Neutrophil (primary cell): Measurements from ENCODE around the gene GLRX5.

Experiments
- H3K27ac ChIP-seq: fragments of 200-600 bp; sonication (generic); 2 replicates; pipeline ENCODE4 v1.5.1; 2016; ENCODE audit warnings: mild to moderate bottlenecking, moderate library complexity
- H3K27me3 ChIP-seq: fragments of 200-600 bp; sonication (generic); 2 replicates; pipeline ENCODE4 v1.6.0; 2016; ENCODE audit warnings: mild to moderate bottlenecking
- H3K36me3 ChIP-seq: fragments of 200-600 bp; sonication (generic); 2 replicates; pipeline ENCODE4 v1.5.1; 2017
- H3K4me1 ChIP-seq, 2 experiments: fragments of 200-600 bp in 1 of 2; sonication (generic) in 1 of 2; 1 replicate in 1 of 2; 2 replicates in 1 of 2; pipeline versions ENCODE4 v1.5.1 to v1.6.1; 2013 to 2016; ENCODE audit warnings: low read depth in 1 of 2, low read length in 1 of 2, mild to moderate bottlenecking in 1 of 2, moderate library complexity in 1 of 2; ENCODE audit not compliant: control insufficient read depth in 1 of 2, insufficient read depth in 1 of 2
- H3K4me3 ChIP-seq, 2 experiments: fragments of 200-600 bp in 1 of 2; sonication (generic) in 1 of 2; 1 replicate in 1 of 2; 2 replicates in 1 of 2; pipeline ENCODE4 v1.5.1; 2013 to 2016; ENCODE audit warnings: low read depth in 1 of 2, low read length in 1 of 2, mild to moderate bottlenecking in 1 of 2, moderate library complexity in 1 of 2
- H3K9me3 ChIP-seq: fragments of 200-600 bp; sonication (generic); 2 replicates; pipeline ENCODE4 v1.5.1; 2016
- TF ChIP-seq, protein P1 (sequence below): fragments of 200-600 bp; sonication (generic); IDR thresholded peaks from 2 replicates; pipeline ENCODE4 v1.5.1; 2016; ENCODE audit warnings: antibody characterized with exemption

Gene GLRX5

DNA sequence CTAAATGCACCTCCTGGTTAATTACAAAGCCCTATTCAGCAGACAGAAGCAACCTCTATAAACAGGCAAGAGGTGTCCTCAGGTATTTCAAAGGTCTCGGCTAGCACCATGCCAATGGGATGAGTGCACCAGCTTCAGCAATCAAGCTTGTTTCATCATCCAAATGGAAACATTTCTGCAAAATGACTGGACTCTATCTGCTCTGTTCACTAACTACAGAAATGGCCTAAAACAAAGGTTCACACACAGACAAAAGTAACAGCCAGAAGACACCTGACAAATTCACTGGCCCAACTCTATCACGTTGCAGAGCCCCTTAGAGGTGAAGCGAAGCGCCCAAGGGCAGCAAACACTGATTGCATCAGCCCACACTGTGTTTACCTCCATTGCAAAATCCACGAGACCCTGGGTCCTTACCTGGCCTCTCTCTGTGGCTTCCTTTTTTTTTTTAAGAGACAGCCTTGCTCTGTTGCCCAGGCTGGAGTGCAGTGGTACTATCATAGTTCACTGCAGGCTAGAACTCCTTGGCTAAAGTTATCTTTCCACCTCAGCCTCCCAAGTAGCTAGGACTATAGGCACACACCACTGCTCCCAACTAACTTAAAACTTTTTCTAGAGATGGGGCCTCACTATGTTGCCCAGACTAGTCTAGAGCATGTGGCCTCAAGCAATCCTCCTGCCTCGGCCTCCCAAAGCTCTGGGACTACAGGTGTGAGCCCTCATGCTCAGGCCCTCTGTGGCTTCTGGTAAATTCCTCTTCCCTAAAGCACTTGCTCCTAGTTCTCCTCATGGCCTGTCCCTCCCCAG is 9.9 kb upstream of the GLRX5 start:
- H3K9me3 ChIP-seq = no peaks in the 10 kb centered on the region
- peak overlapping the region; percentile 84 for H3K27ac ChIP-seq
- TF ChIP-seq, protein P1, sequence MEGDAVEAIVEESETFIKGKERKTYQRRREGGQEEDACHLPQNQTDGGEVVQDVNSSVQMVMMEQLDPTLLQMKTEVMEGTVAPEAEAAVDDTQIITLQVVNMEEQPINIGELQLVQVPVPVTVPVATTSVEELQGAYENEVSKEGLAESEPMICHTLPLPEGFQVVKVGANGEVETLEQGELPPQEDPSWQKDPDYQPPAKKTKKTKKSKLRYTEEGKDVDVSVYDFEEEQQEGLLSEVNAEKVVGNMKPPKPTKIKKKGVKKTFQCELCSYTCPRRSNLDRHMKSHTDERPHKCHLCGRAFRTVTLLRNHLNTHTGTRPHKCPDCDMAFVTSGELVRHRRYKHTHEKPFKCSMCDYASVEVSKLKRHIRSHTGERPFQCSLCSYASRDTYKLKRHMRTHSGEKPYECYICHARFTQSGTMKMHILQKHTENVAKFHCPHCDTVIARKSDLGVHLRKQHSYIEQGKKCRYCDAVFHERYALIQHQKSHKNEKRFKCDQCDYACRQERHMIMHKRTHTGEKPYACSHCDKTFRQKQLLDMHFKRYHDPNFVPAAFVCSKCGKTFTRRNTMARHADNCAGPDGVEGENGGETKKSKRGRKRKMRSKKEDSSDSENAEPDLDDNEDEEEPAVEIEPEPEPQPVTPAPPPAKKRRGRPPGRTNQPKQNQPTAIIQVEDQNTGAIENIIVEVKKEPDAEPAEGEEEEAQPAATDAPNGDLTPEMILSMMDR = no peak
- H3K27me3 ChIP-seq = no peaks in the 10 kb centered on the region
- peak overlapping the region; percentile 28 to 40 for H3K4me3 ChIP-seq
- peaks cover 63 to 76% of the 10 kb centered on the region in 2 experiments for H3K4me1 ChIP-seq
- no peaks in the 10 kb centered on the region for H3K36me3 ChIP-seq

DNA sequence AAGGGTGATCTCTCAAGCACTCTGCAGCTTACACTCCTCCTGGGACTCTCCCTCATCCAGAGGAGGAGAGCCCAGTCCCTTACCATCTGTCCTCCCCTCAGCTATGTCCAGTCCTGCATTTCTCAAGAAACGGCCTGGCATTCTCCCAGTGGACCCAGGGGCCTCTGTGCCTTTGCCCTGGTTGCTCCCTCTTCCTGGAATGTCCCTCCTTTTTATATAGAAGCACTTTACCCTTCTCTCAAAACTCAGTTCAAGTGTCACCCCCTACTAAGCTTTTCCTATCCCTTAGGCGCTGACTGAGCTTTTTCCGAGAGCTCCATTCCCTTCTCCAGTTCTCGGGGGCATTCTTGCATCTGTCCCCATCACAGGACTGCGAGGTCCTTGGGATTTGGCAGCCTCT is 8.9 kb upstream of the GLRX5 start:
- Histone ChIP-seq H3K27ac (peak overlapping the region; percentile 84), H3K36me3 (no peaks in the 10 kb centered on the region)

DNA sequence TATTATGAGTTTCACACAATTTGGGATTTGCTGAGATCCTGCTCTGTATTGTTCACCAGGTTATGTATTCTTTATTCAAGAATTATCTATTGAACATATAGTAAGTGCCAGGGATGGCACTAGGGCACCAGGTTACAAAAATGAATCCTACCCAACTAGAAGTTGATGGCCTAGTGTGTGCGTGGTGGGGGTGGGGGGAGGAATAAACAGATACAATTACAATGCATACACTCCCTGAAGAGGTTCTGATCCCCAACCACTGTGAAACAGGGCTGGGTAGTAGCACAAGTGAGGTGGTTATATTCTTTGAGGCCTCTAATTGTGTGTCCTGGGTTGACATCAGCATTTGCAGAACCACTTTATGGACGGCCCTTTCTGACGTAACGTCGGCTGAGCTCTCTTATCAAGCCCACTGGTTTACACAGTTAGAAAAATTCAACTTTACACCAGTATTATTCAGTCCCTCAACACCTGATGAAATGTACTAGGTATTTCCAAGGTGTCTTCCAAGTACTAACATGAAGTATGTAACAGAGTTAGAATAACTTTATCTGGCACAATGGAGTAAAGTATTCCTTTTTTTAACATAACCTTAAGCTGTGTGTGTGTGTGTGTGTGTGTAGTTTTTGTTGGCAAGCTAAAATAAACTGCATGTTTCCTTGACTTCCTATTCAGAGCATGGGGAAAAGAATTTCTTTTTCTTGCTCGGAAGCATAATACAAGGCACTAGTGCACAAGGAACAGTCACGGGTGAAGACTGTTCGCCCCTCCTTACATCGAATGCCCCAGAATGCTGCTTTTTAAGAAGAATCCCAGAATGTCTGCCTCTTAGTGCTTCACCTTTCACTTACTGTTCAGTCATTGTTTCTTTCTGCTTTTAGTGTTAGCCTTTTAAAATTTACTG is 8.1 kb upstream of the GLRX5 start:
- no peaks in the 10 kb centered on the region for H3K27me3 ChIP-seq
- TF ChIP-seq, protein P1 = no peak
- peaks cover 55 to 59% of the 10 kb centered on the region in 2 experiments for H3K4me1 ChIP-seq
- H3K27ac ChIP-seq = peak overlapping the region; percentile 84
- no peaks in the 10 kb centered on the region for H3K36me3 ChIP-seq
- no peaks in the 10 kb centered on the region for H3K9me3 ChIP-seq
- no peak overlapping the region for H3K4me3 ChIP-seq

More for the DNA sequence above, 8.9 kb upstream of the GLRX5 start:
- H3K27me3 ChIP-seq = no peaks in the 10 kb centered on the region
- TF ChIP-seq, protein P1 = no peak
- H3K9me3 ChIP-seq = no peaks in the 10 kb centered on the region
- H3K4me3 ChIP-seq = no peak overlapping the region
- peaks cover 55 to 65% of the 10 kb centered on the region in 2 experiments for H3K4me1 ChIP-seq

DNA sequence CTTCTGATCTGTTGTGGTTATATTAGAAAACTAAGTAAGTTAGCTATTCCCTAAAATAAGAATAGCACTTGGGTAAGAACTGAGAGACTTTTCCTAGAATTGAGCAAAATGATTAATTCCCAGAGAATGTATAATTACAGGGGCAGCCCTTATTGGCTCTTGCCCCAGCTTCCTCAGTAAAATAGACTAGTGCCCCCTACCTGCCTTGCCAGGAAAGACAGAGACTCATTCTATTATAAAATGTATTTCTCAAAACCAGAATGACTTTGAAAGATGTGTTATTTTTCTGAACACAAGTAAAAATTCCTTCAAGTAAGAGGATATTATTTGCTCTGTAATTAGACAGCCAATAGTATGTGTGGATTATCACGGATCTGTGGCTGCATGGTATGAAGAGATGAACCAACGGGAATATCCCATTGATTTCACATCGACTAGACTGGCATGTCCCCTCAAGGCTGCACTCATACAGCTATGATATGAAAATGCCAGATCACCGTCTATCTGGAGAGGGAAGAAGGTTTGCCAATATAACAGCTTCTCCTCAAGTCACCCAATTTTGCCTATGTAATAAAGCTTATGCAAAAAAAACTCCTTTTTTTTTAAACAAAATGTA is 7.4 kb upstream of the GLRX5 start:
- TF ChIP-seq, protein P1 = peak; percentile 70
- Histone ChIP-seq H3K27me3 (no peaks in the 10 kb centered on the region), H3K4me1 (peaks cover 48 to 52% of the 10 kb centered on the region in 2 experiments), H3K9me3 (no peaks in the 10 kb centered on the region), H3K4me3 (no peak overlapping the region), H3K36me3 (no peaks in the 10 kb centered on the region), H3K27ac (no peak overlapping the region)

DNA sequence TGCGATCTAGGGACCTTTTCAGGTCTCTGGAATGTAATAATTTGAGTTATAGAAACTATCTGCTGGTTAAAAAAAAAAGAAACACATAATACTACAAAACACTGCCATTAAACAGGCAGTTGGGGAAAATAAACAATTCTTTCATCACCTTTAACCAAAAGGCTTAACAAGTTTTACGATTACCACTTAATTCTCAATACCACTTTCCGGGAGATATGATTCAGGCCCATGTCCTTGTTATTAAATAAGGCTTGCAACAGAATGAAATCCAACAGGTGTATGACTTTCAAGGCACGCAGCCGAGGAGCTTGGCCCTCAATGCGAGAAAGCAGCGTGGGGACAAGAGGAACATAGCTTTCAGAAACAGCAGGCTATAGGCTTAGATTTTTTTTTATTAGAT is 5.6 kb upstream of the GLRX5 start:
- no peaks in the 10 kb centered on the region for H3K9me3 ChIP-seq
- H3K27me3 ChIP-seq = no peaks in the 10 kb centered on the region
- no peaks in the 10 kb centered on the region for H3K36me3 ChIP-seq
- H3K27ac ChIP-seq = no peak overlapping the region
- no peak overlapping the region for H3K4me3 ChIP-seq
- peaks cover 46 to 49% of the 10 kb centered on the region in 2 experiments for H3K4me1 ChIP-seq
- TF ChIP-seq, protein P1 = no peak
